K562 (cell line): Measurements from ENCODE around the gene ADSS2. TPM values are rescaled to one million over a fixed set of nuclear protein-coding genes. Genes with fewer than 3 reads are reported as not detected.

Experiments used
- CEBPB ChIP-seq: fragments of 450-650 bp; IDR thresholded peaks from 2 replicates; pipeline ENCODE4 v1.6.1; 2016; ENCODE audit warnings: missing genetic modification characterization, missing compliant biosample characterization
- E2F6 ChIP-seq, 2 experiments: IDR thresholded peaks; 2 replicates each; pipeline ENCODE4 v1.6.1; 2011; ENCODE audit warnings: borderline replicate concordance in 1 of 2, control low read depth in 1 of 2, low read depth in 1 of 2, low read length in 1 of 2, mild to moderate bottlenecking in 1 of 2, mixed read lengths in 1 of 2, moderate library complexity in 1 of 2; ENCODE audit not compliant: insufficient read depth in 1 of 2, insufficient read length in 1 of 2, poor library complexity in 1 of 2, severe bottlenecking in 1 of 2; ENCODE audit errors: extremely low read depth in 1 of 2
- ERF ChIP-seq: fragments of 450-650 bp; formaldehyde crosslinking; IDR thresholded peaks from 2 replicates; pipeline ENCODE4 v1.4.0; 2020; ENCODE audit warnings: mild to moderate bottlenecking, mixed read lengths
- FOXA1 ChIP-seq: fragments of 450-650 bp; IDR thresholded peaks from 2 replicates; pipeline ENCODE4 v1.6.1; 2016; ENCODE audit warnings: mild to moderate bottlenecking, borderline replicate concordance
- NCOA6 ChIP-seq: fragments of 450-650 bp; IDR thresholded peaks from 2 replicates; pipeline ENCODE4 v1.6.1; 2017; ENCODE audit warnings: mild to moderate bottlenecking
- YY1 ChIP-seq, 3 experiments: IDR thresholded peaks; 2 replicates each; pipeline ENCODE4 v1.6.1; 2011; ENCODE audit warnings: low read length in 2 of 3, mild to moderate bottlenecking in 2 of 3, moderate library complexity in 2 of 3, borderline replicate concordance in 1 of 3, control low read depth in 1 of 3, low read depth in 1 of 3; ENCODE audit not compliant: insufficient read depth in 3 of 3, insufficient replicate concordance in 2 of 3, control insufficient read depth in 1 of 3, insufficient read length in 1 of 3; ENCODE audit errors: extremely low read depth in 1 of 3
- ZBTB2 ChIP-seq: fragments of 450-650 bp; IDR thresholded peaks from 2 replicates; pipeline ENCODE4 v1.6.1; 2016; ENCODE audit warnings: antibody characterized with exemption
- ZBTB7A ChIP-seq: IDR thresholded peaks from 2 replicates; pipeline ENCODE4 v1.6.1; 2011; ENCODE audit warnings: low read depth, mild to moderate bottlenecking, low read length, moderate library complexity, borderline replicate concordance; ENCODE audit not compliant: control insufficient read depth
- polyA plus RNA-seq, 8 experiments: library from polyadenylated mRNA; depleted of rRNA in 4 of 8; stranded (reverse) in 5 of 8; unstranded in 3 of 8; fragments of >200 nt; fragmentation: Nextera tagmentation in 2 of 8; fragmentation: Illumina TruSeq in 1 of 8; extraction: Ambion mirVana in 2 of 8; extraction: Trizol in 1 of 8; gene quantifications; 2 replicates each; pipeline versions ENCODE4 v1.2.1 to v1.2.3, GENCODE V29; 2011 to 2014; ENCODE audit warnings: inconsistent platforms in 1 of 8, missing spikeins in 1 of 8
- total RNA-seq, 7 experiments: library from RNA; depleted of rRNA in 6 of 7; stranded (reverse); fragments of >200 nt in 6 of 7; fragmentation: Illumina TruSeq in 2 of 7; extraction: Trizol in 2 of 7; gene quantifications; 2 replicates each; pipeline versions ENCODE4 v1.2.1 to v1.2.3, GENCODE V29; 2011 to 2021; ENCODE audit warnings: low replicate concordance in 1 of 7
- TF ChIP-seq, protein P1 (sequence below): IDR thresholded peaks from 2 replicates; pipeline ENCODE4 v1.6.1; 2016; ENCODE audit warnings: missing genetic modification characterization, missing compliant biosample characterization
- TF ChIP-seq, protein P2 (sequence below): fragments of 250-450 bp; sonication (Bioruptor Pico); IDR thresholded peaks from 2 replicates; pipeline ENCODE4 v1.5.0; 2020; ENCODE audit warnings: mild to moderate bottlenecking
- TF ChIP-seq, protein P3 (sequence below): fragments of 450-650 bp; IDR thresholded peaks from 2 replicates; pipeline ENCODE4 v1.6.1; 2017; ENCODE audit warnings: mild to moderate bottlenecking, moderate library complexity
- TF ChIP-seq, protein P4 (sequence below), 2 experiments: fragments of 450-650 bp in 1 of 2; sonication (generic) in 1 of 2; formaldehyde crosslinking in 1 of 2; IDR thresholded peaks in 1 of 2; conservative IDR thresholded peaks in 1 of 2; 2 replicates each; pipeline versions ENCODE4 v1.6.1 to v1.8.1; 2016 to 2023; ENCODE audit warnings: mild to moderate bottlenecking in 2 of 2, moderate library complexity in 2 of 2, inconsistent platforms in 1 of 2, missing genetic modification reagents in 1 of 2

The ADSS2 gene
- total and polyA plus RNA-seq, 9 of the 15 experiments (the other 6 are each of a cell fraction or from before 2014, with no cell fraction given): 8.8 to 63.8 (median 59.4) TPM

DNA sequence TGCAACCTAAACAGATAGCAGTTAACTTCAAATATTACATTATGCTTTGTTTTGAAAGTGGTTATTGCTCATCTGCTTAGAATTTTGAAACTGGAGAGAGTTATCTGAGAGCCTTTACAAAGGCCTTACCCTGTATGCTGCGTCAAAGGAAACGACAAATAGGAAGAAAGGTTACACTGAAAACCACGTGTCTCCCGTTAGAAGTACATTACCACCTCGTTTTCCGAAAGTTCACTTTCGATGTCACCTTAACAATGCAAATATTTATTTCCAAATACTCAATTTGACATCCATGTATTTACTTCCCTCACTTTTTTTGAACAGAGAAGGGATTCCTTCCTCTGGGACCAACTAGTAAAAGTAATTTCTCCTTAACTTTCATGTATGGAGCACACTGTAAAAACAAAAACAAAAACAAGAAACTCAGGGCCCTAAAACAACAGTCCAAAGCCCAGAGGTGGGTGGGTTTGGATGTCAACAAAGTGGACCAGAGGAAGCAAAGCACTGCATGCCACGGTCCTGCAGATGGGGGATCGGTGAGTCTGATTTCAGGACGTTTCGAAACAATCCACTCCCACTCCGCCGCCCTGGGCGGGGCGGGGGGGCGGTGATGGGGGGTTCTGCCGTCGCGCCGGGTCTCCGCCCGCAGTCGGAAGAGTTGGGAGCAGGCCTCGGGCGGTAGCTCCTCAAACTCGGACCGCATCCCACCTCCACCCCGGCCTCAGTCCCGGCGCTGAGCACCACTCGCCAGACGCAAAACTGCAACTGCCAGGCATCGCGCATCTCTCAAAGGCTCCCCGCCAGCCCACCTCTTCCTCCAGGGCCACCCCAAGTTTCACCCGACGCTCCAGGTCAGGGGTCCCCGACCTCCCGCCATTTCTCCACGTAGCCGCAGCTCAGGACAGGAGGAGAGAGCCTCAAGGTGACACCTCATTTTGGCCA is 841 bp downstream of the ADSS2 start (continued):
- TF ChIP-seq ZBTB2 (no peak; the same call in 1 of the 2 replicates), NCOA6 (no peak), YY1 (IDR thresholded peaks at IDR 0.05; ENCODE audit: borderline replicate concordance in 1 of 3, control insufficient read depth in 1 of 3, extremely low read depth in 1 of 3, insufficient read depth in 3 of 3, insufficient read length in 1 of 3, insufficient replicate concordance in 2 of 3, low read depth in 1 of 3, low read length in 2 of 3) (peak; percentile 20 to 91 (median 83)), CEBPB (tag) (peak; percentile 83), ERF (CRISPR knock-in tag) (no peak), ZBTB7A (peak; percentile 82; the same call in 1 of the 2 replicates), FOXA1 (no peak), E2F6 (IDR thresholded peaks at IDR 0.05; ENCODE audit: borderline replicate concordance in 1 of 2, extremely low read depth in 1 of 2, insufficient read depth in 1 of 2, insufficient read length in 1 of 2, low read depth in 1 of 2, low read length in 1 of 2, poor library complexity in 1 of 2, severe bottlenecking in 1 of 2) (peak; percentile 22 to 44)
- TF ChIP-seq, protein P1, sequence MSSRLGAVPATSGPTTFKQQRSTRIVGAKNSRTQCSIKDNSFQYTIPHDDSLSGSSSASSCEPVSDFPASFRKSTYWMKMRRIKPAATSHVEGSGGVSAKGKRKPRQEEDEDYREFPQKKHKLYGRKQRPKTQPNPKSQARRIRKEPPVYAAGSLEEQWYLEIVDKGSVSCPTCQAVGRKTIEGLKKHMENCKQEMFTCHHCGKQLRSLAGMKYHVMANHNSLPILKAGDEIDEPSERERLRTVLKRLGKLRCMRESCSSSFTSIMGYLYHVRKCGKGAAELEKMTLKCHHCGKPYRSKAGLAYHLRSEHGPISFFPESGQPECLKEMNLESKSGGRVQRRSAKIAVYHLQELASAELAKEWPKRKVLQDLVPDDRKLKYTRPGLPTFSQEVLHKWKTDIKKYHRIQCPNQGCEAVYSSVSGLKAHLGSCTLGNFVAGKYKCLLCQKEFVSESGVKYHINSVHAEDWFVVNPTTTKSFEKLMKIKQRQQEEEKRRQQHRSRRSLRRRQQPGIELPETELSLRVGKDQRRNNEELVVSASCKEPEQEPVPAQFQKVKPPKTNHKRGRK: no peak
- TF ChIP-seq, protein P2, sequence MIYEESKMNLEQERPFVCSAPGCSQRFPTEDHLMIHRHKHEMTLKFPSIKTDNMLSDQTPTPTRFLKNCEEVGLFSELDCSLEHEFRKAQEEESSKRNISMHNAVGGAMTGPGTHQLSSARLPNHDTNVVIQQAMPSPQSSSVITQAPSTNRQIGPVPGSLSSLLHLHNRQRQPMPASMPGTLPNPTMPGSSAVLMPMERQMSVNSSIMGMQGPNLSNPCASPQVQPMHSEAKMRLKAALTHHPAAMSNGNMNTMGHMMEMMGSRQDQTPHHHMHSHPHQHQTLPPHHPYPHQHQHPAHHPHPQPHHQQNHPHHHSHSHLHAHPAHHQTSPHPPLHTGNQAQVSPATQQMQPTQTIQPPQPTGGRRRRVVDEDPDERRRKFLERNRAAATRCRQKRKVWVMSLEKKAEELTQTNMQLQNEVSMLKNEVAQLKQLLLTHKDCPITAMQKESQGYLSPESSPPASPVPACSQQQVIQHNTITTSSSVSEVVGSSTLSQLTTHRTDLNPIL (CRISPR knock-in tag): no peak
- TF ChIP-seq, protein P3, sequence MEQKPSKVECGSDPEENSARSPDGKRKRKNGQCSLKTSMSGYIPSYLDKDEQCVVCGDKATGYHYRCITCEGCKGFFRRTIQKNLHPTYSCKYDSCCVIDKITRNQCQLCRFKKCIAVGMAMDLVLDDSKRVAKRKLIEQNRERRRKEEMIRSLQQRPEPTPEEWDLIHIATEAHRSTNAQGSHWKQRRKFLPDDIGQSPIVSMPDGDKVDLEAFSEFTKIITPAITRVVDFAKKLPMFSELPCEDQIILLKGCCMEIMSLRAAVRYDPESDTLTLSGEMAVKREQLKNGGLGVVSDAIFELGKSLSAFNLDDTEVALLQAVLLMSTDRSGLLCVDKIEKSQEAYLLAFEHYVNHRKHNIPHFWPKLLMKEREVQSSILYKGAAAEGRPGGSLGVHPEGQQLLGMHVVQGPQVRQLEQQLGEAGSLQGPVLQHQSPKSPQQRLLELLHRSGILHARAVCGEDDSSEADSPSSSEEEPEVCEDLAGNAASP: no peak
- TF ChIP-seq, protein P4, sequence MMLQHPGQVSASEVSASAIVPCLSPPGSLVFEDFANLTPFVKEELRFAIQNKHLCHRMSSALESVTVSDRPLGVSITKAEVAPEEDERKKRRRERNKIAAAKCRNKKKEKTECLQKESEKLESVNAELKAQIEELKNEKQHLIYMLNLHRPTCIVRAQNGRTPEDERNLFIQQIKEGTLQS (IDR thresholded peaks at IDR 0.05): 0 out of 2 replicates have a peak, but pooled peaks have one; percentile 9
- TF ChIP-seq, protein P4 (CRISPR knock-in tag; conservative IDR thresholded peaks at IDR 0.05): no peak
